ENCODE data around the gene SREBF2.
"Not testable (repeated sequence)": the region's sequence is repeated elsewhere in the genome, so short reads cannot be mapped to it uniquely, and the experiment has no call there.

The SREBF2 gene

DNA sequence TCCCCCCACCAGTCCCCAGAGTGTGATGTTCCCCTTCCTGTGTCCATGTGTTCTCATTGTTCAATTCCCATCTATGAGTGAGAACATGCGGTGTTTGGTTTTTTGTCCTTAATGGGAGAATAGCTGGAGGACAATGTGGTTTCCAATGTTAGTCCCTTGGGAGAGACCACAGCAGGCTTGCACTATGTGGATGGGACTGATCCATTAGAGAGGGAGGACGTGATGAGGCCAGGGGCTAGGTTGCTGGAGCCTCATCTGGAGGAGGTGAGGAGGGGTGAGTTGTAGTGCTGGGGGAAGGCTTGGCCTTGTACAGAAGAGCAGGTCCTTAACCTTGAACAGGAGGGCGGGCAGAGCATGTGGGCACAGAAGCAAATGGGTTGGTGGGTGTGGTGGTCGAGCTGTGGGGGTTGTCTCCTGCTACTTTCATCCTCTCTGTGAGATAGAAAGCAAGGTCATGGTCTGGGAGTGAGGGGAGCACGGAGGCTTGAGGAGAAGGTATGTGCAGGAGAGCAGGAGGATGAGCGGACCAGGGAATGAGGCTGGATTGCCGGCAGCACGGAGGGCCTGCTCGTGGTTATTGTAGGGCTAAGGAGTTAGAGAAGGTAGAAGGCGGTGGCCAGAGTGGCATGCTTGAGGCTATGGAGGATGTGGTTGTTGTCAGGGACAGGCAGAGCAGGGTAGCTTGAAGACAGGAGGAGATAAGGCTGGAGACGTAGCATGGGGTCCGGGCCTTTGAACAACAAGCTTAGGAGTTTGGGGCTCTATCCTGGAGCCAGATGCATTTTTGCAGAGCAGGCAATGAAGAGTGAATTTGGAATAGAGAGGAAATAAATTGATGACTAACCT is 11.2 kb upstream of the SREBF2 start:
- no peak for DNase-seq (ENCODE audit: low read depth)

DNA sequence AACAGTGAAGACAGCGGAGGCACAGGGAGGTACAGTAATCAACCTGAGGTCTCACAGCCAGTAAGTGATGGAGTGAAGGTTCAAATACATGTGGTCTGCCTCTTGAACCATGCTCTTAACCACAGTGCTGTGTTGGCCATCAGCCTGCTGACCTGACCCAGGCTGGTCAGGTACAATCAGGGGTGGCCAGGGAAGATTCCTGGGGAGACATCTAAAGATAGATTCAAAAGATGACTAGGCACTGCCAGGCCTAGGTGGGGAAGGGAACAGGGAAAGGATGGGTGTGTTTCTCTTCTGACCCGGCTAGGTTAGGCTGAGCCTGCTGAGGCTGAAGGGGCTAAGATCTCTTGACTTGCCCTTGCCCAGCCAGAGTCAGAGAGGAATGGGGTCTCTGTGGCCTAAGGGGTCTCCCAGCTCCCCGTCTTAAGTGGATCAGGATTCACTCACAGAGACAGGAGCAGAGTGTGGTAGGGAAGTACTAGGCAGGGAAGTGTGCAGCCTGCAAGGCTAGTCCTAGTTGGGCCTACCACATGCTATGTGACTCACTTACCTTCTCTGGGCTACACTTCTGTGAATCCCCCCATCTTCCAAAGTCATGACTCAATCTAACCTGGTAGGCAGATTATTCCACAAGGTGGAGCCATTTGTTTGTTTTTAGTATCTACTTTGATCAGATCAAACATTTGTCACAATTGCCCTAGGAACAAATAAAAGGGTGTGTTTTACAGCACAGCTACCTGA is 10.4 kb upstream of the SREBF2 start:
- peak; percentile 10 for DNase-seq (ENCODE audit: low read depth)

DNA sequence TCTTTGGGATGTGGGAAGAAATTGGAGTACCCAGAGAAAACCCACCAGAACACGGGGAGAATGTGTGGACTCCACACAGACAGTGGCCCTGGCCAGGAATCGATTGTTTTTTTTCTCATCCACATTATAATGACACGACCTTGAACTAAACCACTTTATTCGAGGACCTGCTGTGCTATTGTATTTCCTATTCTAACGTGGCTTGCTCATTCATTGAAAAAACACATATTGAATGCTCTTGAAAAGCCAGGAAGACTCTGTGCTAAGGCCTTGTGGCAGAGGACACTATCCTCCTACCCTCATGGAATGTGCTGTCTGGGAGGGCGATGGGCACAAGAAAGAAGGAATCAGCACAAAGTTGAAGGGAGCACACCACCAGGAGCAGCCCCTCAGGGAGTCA is 9.1 kb upstream of the SREBF2 start:
- no peak for DNase-seq (ENCODE audit: low read depth)

- DNase-seq (ENCODE audit: low read depth): no peak
These were observed 7.5 kb upstream of the SREBF2 start for GRCh38 chr22:41825376-41825775.

DNA sequence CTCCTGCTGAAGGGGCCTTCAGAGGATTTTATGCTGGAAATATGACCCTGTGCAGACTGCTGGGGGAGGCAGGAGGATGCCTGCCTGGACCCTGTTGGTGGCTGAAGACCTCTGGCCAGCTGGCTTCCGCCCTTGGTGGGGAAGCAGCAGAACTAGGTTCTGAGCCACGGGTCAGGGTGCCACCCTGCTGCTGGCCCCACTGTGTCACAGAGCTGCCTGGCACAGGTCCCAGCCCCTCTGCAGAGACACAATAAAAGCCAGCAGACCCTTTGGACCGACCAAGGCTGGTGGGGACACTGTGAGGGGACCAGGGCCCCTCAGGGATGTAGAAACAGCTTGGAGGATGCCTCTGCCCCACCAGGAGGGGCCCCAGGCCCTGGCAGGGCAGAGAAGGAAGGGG is 6.9 kb upstream of the SREBF2 start:
- no peak for DNase-seq (ENCODE audit: low read depth)

DNA sequence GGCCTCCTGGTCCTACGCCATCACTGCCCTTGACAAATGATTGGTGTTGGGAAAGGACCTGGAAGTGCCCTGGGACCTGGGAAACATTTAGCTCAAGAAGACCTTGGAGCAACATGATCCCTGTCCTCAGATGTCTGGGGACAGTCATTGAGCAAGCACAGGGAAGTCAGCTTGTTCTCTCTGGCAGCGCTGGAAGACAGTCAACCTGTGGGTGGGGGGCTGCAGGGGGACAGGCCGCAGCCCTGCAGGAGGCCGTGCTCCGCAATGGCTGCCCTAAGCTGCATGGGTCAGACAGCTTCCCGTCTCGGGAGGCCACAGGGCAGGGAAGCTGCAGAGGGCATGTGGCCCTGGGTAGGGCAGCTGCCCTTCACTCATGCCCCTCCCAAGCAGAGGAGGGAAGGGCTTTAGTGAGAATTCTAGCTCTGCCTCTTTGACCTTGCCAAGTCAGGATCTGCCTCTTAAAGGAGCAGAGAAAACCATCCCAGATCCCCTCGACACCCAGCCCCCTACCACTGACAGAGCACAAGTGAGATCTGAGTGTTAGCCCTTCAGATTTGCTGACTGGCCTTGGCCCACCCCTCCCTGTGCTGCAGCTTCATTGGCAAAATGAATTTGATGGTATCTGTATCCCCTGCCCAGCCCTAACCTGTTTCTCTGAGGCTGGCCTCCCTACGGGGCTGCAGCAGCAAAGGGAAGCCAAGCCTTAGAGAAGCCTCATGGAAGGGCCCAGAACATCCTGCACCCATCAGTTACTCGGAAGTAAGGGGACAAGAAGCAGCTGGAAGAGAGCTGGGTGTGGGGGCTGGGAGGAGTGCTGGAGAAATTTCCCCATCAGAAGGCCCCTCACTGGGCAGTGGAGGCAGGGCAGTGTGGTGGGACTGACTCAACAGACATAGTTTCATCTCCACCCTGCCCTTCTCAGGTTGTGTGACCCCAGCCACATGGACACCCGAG is 6.2 kb upstream of the SREBF2 start:
- DNase-seq (ENCODE audit: low read depth): no peak

- DNase-seq (ENCODE audit: low read depth): no peak
These were observed 5.2 kb upstream of the SREBF2 start for GRCh38 chr22:41827671-41828070.

- no peak for DNase-seq (ENCODE audit: low read depth)
These were observed 4.4 kb upstream of the SREBF2 start for GRCh38 chr22:41828516-41828915.

DNA sequence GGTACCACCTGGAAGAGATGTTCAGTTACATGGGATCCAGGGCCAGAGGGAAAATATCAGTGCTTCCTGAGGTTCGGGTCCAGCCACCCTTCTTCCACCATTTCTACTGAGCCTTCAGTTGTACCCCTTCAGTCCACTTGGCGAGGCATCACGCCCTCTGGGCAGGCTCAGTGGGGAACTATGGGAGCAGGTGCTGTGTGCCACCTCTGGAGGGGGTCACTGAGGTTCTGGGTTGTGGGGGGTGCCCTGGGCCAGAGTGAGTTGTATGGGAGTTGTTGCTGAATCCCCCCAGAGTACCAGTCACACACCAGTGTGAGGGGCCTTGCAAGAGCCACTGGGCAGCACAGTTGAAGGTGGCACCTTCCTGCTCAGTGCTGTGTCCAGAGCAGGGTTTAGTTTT is 2.7 kb upstream of the SREBF2 start:
- DNase-seq (ENCODE audit: low read depth): no peak

- DNase-seq (ENCODE audit: low read depth): no peak
These were observed 1.5 kb upstream of the SREBF2 start for GRCh38 chr22:41831383-41831782.

DNA sequence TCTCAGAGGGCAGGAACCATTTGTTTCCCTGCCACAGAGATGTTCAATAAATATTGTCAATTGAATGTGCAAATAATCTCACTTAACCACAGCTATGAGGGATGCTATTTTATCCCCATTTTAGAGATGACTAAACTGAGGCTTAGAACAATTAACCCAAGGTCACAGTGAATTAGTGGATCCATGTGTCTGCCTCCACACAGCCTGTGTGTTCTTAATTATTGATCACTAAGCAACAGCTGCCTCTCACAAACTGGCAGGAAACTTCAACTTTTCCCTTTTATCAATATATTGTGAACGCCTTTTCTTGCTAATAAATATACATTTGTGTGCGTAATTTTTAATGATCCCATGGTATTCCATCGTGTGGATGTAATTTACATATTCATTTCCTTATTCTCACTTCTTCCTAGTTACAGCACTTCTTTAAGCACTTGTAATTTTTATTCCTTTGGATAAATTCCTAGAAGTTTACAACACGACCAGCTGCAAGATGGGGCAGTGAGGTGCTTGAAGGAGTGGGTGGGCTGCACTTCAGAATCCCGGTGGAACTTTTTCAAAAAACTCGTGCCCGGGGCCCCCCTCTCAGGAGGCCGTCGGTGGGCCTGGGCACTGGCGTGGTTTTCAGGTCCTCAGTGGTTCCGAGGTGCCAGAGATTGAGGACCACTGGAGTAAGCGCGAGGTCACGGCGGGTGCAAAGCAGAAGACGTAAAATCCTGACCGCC is 915 bp upstream of the SREBF2 start:
- DNase-seq (ENCODE audit: low read depth): no peak

DNA sequence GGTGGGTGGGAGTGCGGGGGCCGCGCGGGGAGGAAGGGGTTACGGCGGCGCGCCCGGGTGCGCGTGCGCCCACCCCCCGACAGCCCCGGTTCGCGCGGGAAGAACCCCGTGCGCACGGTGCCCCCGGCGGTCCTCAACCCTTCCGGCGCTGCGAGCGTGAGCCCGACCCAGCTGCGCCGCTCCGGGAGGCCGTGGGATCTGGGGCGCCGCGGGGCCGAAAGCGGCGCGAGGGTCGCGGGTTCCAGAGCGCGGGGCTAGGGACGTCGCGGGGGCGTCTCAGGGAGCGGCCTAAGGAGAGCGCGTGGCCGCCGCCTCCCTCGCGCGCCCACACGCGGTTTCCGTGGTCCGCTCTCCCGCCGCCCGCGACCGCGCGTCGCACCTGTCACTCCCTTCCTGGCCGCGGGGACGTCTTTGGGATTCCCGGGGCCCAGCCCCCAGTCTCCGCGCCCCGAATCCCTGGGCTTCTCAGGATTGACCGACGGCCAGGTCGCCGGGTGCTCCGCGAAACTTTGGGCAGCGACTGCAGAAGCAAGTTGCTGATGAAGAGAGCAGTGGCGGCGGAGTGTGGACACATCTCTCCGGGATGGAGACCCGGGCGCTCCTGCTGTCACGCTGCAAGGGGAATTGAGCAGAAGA is 582 bp downstream of the SREBF2 start:
- DNase-seq (ENCODE audit: low read depth): no peak

DNA sequence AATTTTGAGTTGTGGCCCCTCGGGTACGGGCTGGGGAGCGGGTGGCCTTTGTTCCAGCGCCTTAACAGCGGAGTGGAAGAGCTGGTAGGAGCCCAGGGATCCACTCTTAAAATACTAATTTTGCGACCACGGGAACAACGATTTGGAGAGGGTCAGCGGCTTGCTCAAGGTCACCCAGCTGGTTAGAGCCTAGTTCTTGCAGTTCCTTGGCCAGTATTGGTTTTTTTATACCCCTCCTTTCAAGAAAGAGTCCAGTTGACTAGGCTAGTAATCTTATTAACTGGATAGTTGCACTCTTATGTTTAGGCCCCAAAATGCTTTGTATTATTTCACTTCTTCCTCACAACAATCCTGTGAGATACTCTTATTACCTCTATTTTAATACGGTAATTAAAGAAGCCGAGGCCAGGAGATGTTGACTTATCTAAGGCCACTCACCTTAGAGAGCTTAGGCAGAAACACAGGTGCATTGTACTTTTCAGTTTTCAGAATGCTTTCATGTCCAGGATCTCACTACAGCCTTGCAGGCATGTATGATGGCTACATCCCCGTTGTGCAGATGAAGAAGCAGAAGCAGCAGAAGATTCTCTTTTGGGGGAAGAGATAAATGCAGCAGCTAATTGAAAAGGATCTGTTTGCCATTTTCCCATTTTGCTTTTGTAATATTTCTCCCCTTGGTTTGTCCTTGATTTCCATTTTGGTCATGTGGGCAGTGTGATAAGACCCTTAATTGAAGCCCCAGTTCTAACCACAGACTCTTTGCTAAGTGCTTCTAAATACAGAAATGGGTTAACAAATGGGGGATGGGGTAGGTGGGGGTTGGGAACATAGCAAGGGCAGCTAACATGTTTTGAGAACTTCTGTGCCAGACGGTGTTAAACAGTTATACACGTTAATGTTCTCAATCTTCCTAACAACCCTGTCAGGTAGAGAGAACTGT is 1.4 kb downstream of the SREBF2 start:
- no peak for DNase-seq (ENCODE audit: low read depth)

DNA sequence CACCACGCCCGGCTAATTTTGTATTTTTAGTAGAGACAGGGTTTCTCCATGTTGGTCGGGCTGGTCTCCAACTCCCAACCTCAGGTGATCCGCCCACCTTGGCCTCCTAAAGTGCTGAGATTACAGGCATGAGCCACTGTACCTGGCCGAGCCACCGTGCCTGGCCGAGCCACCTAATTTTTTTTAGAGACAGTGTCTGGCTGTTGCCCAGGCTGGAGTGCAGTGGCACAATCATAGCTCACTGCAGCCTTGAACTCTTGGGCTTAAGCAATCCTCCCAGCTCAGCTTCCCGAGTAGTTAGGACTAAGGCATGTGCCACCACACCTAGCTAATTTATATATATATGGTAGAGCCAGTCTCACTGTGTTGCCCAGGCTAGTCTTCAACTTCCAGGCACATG is 2.6 kb downstream of the SREBF2 start:
- DNase-seq (ENCODE audit: low read depth): not testable (repeated sequence)

GRCh38 chr22:41836551-41836950 is 3.6 kb downstream of the SREBF2 start:
- no peak for DNase-seq (ENCODE audit: low read depth)

DNA sequence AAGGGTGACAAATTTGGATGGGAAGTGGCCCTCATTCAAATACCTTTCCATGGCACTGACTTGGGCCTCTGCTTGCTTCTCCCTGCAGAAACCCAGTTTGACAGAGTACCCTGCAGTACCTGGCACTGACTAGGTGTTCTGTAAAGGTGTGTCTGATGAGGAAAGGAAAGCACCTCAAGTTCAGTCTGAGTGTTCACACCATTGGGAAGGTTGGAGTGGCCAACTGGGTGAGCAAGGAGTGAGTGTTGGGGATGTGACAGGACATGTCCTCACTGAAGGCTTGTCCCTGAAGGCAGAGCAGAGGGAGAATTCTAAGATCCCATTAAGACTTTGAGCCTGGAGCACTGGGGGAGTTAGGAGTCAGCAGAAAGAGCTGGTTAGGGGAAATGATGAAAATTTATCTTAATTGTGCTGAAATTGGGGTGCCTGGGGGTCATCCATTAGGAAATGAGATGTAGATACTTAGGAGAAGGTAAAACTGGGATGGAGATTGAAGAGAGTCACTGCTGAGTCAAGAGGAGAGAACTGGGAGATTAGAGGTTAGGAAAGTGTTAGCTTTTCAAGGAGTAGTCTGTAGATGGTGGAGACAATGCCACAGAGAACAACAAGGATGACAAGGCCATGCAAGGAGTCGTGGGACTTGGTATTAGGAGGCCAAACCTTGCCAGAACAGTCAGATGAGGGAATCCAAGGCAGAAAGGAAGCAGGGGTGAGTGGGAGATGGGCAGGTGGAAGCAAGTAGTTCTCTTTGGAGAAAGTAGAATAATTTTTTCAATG is 6.1 kb downstream of the SREBF2 start:
- DNase-seq (ENCODE audit: low read depth): no peak

- DNase-seq (ENCODE audit: low read depth): no peak
These were observed 7.3 kb downstream of the SREBF2 start for GRCh38 chr22:41840216-41840615.

GRCh38 chr22:41841085-41841712 is 8.3 kb downstream of the SREBF2 start:
- DNase-seq (ENCODE audit: low read depth): no peak
